Cardiac muscle cell (in vitro differentiated cells and primary cell): Measurements from ENCODE around the gene MAP3K4. TPM values are rescaled to one million over a fixed set of nuclear protein-coding genes. Genes with fewer than 3 reads are reported as not detected.
A peak's percentile ranks its signal among the peaks of the same experiment; 100 is the strongest.

Experiments used
- DNase-seq, 2 donors: peaks; one replicate each; pipeline versions ENCODE4 v3.0.0 to v3.0.0-alpha.2; 2010 to 2017; ENCODE audit warnings: low read depth in 1 of 2, low spot score in 1 of 2
- H3K27ac ChIP-seq: fragments of 200-600 bp; sonication (generic); 2 replicates; pipeline ENCODE4 v1.5.1; 2016
- H3K27me3 ChIP-seq: fragments of 200-600 bp; sonication (generic); 2 replicates; pipeline ENCODE4 v1.6.0; 2016; ENCODE audit warnings: control low read depth
- H3K36me3 ChIP-seq: fragments of 200-600 bp; sonication (generic); 2 replicates; pipeline ENCODE4 v1.5.1; 2016; ENCODE audit warnings: control low read depth
- H3K4me1 ChIP-seq: fragments of 200-600 bp; sonication (generic); 2 replicates; pipeline ENCODE4 v1.8.1; 2017; ENCODE audit warnings: low read depth, mild to moderate bottlenecking, mixed run types
- H3K4me3 ChIP-seq: fragments of 200-600 bp; sonication (generic); 2 replicates; pipeline ENCODE4 v1.5.1; 2016; ENCODE audit warnings: mild to moderate bottlenecking
- H3K9me3 ChIP-seq: fragments of 200-600 bp; sonication (generic); 2 replicates; pipeline ENCODE4 v1.5.1; 2017; ENCODE audit warnings: low read depth, mild to moderate bottlenecking, control low read depth
- CTCF ChIP-seq: IDR thresholded peaks from 2 replicates; pipeline ENCODE4 v1.5.1; 2012; ENCODE audit warnings: low read depth, mild to moderate bottlenecking, low read length
- polyA plus RNA-seq: library from polyadenylated mRNA; unstranded; fragments of >200 nt; fragmentation: Nextera tagmentation; extraction: Ambion mirVana; gene quantifications from 2 replicates; pipeline ENCODE4 v1.2.1, GENCODE V29; 2016
- total RNA-seq: library from RNA; depleted of rRNA; stranded (reverse); fragments of >200 nt; gene quantifications from 2 replicates; pipeline ENCODE4 v1.2.3, GENCODE V29; 2016

The MAP3K4 gene
- total and polyA plus RNA-seq, 2 experiments from 2014 or later, result 14.5 to 36.4 TPM

GRCh38 chr6:161067749-161068148 is 76.2 kb downstream of the MAP3K4 start:
- no peak overlapping the region for H3K4me3 ChIP-seq
- no peak for DNase-seq
- no peaks in the 10 kb centered on the region for H3K9me3 ChIP-seq
- H3K4me1 ChIP-seq, result peaks cover 17% of the 10 kb centered on the region
- H3K27me3 ChIP-seq, result no peaks in the 10 kb centered on the region
- TF ChIP-seq CTCF, result no peak
- H3K36me3 ChIP-seq, result no peaks in the 10 kb centered on the region
- no peak overlapping the region for H3K27ac ChIP-seq

GRCh38 chr6:161068321-161068741 is 76.8 kb downstream of the MAP3K4 start:
- Histone ChIP-seq H3K36me3 (no peaks in the 10 kb centered on the region), H3K4me3 (no peak overlapping the region)

DNA sequence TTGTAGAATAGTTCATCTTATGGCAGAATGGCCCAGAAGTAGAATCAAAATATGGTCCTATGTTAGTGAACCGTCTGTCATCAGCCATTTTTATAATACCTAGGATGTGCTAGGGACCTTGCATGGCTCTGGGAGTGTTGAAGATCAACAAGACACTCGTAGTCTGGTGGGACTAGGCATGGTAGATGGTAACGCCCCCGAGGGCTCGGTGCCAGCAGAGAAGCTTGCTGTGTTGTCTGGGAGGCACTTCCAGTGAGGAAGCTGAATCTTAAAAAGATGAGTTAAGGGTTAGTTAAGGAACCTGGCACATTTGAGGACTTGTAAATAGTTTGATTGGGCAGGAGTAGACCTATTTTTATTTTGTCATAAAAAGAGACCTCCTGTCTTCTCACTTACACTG is 82.4 kb downstream of the MAP3K4 start:
- Histone ChIP-seq H3K27ac (no peak overlapping the region), H3K9me3 (no peaks in the 10 kb centered on the region), H3K4me1 (peaks cover 5% of the 10 kb centered on the region), H3K4me3 (no peak overlapping the region), H3K27me3 (no peaks in the 10 kb centered on the region), H3K36me3 (peaks cover 3% of the 10 kb centered on the region)
- DNase-seq, result no peak
- no peak for TF ChIP-seq CTCF

More at GRCh38 chr6:161068321-161068741, 76.8 kb downstream of the MAP3K4 start:
- H3K4me1 ChIP-seq, result peaks cover 17% of the 10 kb centered on the region
- TF ChIP-seq CTCF, result no peak
- DNase-seq, result no peak
- no peaks in the 10 kb centered on the region for H3K9me3 ChIP-seq
- H3K27me3 ChIP-seq, result no peaks in the 10 kb centered on the region
- peak overlapping the region; percentile 5 for H3K27ac ChIP-seq

DNA sequence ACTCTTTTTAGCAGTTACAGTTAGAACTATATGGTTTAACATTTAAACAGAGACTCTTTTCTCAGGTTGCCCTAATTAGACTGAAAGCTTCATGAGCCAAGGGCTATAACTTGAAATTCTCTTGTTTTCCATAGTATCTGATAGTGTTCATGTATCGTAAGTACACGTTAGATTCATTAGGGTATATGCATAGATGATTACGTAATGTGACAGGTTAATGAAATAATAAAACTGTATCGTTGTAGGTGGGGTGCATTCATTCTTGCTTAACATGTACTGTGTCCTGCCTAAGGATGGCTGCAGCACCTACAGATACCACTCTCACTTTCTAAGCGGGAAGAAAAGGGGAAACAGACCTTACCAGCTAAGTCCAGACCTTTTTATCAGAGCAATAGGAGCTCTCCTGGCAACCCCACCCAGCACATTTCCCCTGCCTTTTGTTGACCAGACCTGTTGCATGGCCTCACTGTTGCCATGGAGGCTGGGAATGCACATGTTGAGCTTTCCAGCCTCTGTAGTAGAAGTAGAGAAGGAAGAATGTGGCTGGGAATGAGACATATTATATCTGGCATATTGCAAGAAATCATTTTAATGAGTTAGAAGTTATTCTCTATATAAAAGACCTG is 83.0 kb downstream of the MAP3K4 start:
- no peak for TF ChIP-seq CTCF
- Histone ChIP-seq H3K4me1 (peaks cover 5% of the 10 kb centered on the region), H3K9me3 (no peaks in the 10 kb centered on the region), H3K36me3 (peaks cover 3% of the 10 kb centered on the region), H3K27ac (no peak overlapping the region), H3K27me3 (no peaks in the 10 kb centered on the region), H3K4me3 (no peak overlapping the region)
- no peak for DNase-seq

- Histone ChIP-seq H3K27ac (peak overlapping the region; percentile 47), H3K9me3 (no peaks in the 10 kb centered on the region), H3K36me3 (peaks cover 14% of the 10 kb centered on the region), H3K4me3 (no peak overlapping the region), H3K27me3 (no peaks in the 10 kb centered on the region), H3K4me1 (peaks cover 5% of the 10 kb centered on the region)
- TF ChIP-seq CTCF, result no peak
- peak; percentile 25 to 34 for DNase-seq
These were observed 84.7 kb downstream of the MAP3K4 start for GRCh38 chr6:161076181-161076677.
